OCI-LY1 (cell line): Measurements from ENCODE around the gene GORASP1.

ENCODE experiments used
- CTCF ChIP-seq: fragments of 200-600 bp; sonication (generic), shearing (Covaris generic); IDR thresholded peaks from 2 replicates; pipeline ENCODE4 v1.5.1; 2017; ENCODE audit warnings: mild to moderate bottlenecking, antibody characterized with exemption, low read length, moderate library complexity, mixed read lengths
- EZH2 ChIP-seq: fragments of 200-600 bp; sonication (generic), shearing (Covaris generic); IDR thresholded peaks from 2 replicates; pipeline ENCODE4 v1.8.0; 2017; ENCODE audit warnings: borderline replicate concordance, mixed run types, mild to moderate bottlenecking, antibody characterized with exemption, low read length, moderate library complexity, mixed read lengths

GRCh38 chr3:39107388-39108199, at the start of gene GORASP1, which contains the start of gene TTC21A:
- no peak for TF ChIP-seq CTCF
- no peak for TF ChIP-seq EZH2
